Measurements from ENCODE around the gene PJVK.
A peak's percentile ranks its signal among the peaks of the same experiment; 100 is the strongest.
"Not testable (repeated sequence)": the region's sequence is repeated elsewhere in the genome, so short reads cannot be mapped to it uniquely, and the experiment has no call there.

The PJVK gene

DNA sequence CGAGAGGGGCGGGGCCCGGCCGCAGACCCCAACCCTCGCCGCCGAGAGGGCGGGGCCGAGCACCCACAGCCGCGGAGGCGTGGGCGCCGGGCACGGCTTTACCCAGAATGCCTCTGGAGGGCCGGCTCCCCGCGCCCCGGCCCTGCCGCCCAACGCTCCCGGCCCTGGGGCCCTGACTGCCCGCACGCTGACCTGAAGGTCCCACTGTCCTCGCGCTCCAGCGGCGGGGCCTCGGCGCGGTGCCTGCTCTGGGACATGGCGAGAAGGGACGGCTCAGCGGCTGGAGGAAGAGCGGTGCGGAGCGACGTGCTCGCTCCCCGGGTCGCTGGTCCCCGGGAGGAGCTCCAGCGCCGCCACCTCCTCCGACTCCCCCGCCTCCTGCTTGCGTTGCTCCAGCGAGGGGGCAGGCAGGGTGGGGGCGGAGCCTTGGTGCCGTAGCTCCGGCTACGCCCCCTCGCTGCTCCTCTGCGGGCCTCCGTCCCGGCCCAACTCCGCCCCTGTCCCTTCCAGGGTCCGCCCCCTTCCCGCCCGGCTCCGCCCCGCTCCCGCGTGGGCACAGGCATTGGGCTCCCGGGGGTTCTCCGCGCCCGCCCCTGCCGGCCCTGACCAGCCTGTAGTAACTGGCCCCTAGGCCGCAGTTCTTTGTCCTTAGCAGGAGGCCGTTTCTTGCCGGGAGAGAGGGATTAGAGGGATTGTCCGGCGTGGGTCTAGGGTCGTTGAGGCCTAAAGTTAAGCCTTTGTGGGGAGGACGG, at the start of gene PJVK, which contains the start of gene PRKRA:
PJVK (plus strand) TSS at position 605 of the 752 bp plus-strand sequence. CDS start 2,032 bp downstream, outside the sequence.
PRKRA (minus strand) TSS at position 402 of the 752 bp plus-strand sequence; CDS start at position 257, 145 bp downstream.
- H3K36me3 ChIP-seq (ENCODE audit: control insufficient read depth in 5 of 5, insufficient read depth in 5 of 5, low read length in 5 of 5) = peaks cover 8 to 18% (median 12%) of the 10 kb centered on the region in 5 donors
- H3K4me1 ChIP-seq (ENCODE audit: control insufficient read depth in 5 of 5, insufficient read depth in 5 of 5, low read length in 5 of 5) = peaks cover 2 to 24% (median 18%) of the 10 kb centered on the region in 5 donors
- H3K9ac ChIP-seq (ENCODE audit: low read length in 5 of 5) = peak within 1 kb of the TSS; percentile 84 to 98 (median 89)
- H3K9me3 ChIP-seq (ENCODE audit: control insufficient read depth in 5 of 5, low read length in 5 of 5) = no peaks in the 10 kb centered on the region
- peak within 1 kb of the TSS; percentile 71 to 92 (median 82) for H3K4me3 ChIP-seq (ENCODE audit: low read depth in 1 of 5, low read length in 5 of 5)
- peak within 1 kb of the TSS; percentile 98 for H3K27ac ChIP-seq (ENCODE audit: low read depth, low read length)
- H3K27me3 ChIP-seq (ENCODE audit: control insufficient read depth in 5 of 5, insufficient read depth in 4 of 5, low read length in 5 of 5) = no peaks in the 10 kb centered on the region

GRCh38 chr2:178401994-178402437, 49.2 kb upstream of the PJVK start:
- Histone ChIP-seq H3K9ac (ENCODE audit: low read length in 5 of 5) (no peak overlapping the region), H3K27ac (ENCODE audit: low read depth, low read length) (no peak overlapping the region), H3K27me3 (ENCODE audit: control insufficient read depth in 5 of 5, insufficient read depth in 4 of 5, low read length in 5 of 5) (no peaks in the 10 kb centered on the region), H3K4me3 (ENCODE audit: low read depth in 1 of 5, low read length in 5 of 5) (no peak overlapping the region), H3K9me3 (ENCODE audit: control insufficient read depth in 5 of 5, low read length in 5 of 5) (no peaks in the 10 kb centered on the region), H3K36me3 (ENCODE audit: control insufficient read depth in 5 of 5, insufficient read depth in 5 of 5, low read length in 5 of 5) (no peaks in the 10 kb centered on the region), H3K4me1 (ENCODE audit: control insufficient read depth in 5 of 5, insufficient read depth in 5 of 5, low read length in 5 of 5) (no peaks in the 10 kb centered on the region)

DNA sequence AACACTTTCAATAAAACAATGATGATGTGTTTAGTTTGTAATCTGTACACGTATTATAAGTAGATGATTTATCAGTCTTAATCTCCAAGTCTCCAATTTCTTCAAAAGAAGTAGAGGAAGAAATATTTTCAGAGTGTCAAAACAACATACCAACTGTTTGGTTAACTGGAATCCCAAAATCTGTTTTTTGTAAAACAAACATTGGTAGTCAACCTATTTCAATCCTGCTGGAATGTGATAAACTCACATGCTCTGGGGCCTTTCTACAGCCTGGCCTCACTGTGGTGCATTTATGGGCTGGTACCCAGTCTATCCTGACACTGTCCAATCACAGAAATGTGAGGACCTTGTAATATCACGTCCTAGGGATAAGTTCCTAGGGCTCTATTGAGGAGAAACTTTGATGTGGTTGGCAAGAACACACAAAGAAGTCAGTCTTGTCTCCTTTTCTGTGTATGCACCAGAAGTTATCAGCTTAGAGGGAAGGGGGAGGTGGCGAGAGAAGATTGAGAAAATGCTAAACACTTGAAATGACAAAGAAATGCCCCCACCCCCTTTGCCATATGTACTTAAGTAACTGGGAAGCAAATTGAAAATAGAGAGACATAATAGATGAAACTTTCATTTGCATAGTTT, 47.4 kb upstream of the PJVK start:
- Histone ChIP-seq H3K27ac (ENCODE audit: low read depth, low read length) (no peak overlapping the region), H3K27me3 (ENCODE audit: control insufficient read depth in 5 of 5, insufficient read depth in 4 of 5, low read length in 5 of 5) (no peaks in the 10 kb centered on the region), H3K4me1 (ENCODE audit: control insufficient read depth in 5 of 5, insufficient read depth in 5 of 5, low read length in 5 of 5) (no peaks in the 10 kb centered on the region), H3K36me3 (ENCODE audit: control insufficient read depth in 5 of 5, insufficient read depth in 5 of 5, low read length in 5 of 5) (no peaks in the 10 kb centered on the region), H3K4me3 (ENCODE audit: low read depth in 1 of 5, low read length in 5 of 5) (no peak overlapping the region), H3K9ac (ENCODE audit: low read length in 5 of 5) (no peak overlapping the region), H3K9me3 (ENCODE audit: control insufficient read depth in 5 of 5, low read length in 5 of 5) (no peaks in the 10 kb centered on the region)

- Histone ChIP-seq H3K9ac (ENCODE audit: low read length in 5 of 5) (no peak overlapping the region), H3K27ac (ENCODE audit: low read depth, low read length) (no peak overlapping the region), H3K4me3 (ENCODE audit: low read depth in 1 of 5, low read length in 5 of 5) (no peak overlapping the region), H3K36me3 (ENCODE audit: control insufficient read depth in 5 of 5, insufficient read depth in 5 of 5, low read length in 5 of 5) (no peaks in the 10 kb centered on the region), H3K27me3 (ENCODE audit: control insufficient read depth in 5 of 5, insufficient read depth in 4 of 5, low read length in 5 of 5) (no peaks in the 10 kb centered on the region), H3K9me3 (ENCODE audit: control insufficient read depth in 5 of 5, low read length in 5 of 5) (no peaks in the 10 kb centered on the region), H3K4me1 (ENCODE audit: control insufficient read depth in 5 of 5, insufficient read depth in 5 of 5, low read length in 5 of 5) (no peaks in the 10 kb centered on the region)
Observed at GRCh38 chr2:178404368-178404767, 46.8 kb upstream of the PJVK start.

DNA sequence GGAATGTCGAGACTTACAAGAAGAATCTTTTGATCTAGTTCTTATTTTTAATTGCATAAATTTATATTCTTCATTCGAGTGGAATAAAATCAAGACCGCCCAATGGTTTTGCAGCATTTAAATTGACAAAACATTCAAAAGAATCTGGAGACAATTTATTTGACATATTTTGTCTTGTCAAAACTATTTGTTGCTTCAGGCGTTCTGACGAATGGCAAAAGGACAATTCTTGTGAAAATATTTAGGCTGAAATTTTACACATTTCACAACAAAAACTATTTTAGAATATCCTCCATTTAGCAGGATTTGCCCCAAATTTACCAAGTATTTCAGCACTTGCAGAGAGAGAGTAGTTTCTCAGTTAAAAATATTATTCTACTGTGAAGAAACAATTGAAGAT, 41.9 kb upstream of the PJVK start:
- H3K27ac ChIP-seq (ENCODE audit: low read depth, low read length) = no peak overlapping the region

DNA sequence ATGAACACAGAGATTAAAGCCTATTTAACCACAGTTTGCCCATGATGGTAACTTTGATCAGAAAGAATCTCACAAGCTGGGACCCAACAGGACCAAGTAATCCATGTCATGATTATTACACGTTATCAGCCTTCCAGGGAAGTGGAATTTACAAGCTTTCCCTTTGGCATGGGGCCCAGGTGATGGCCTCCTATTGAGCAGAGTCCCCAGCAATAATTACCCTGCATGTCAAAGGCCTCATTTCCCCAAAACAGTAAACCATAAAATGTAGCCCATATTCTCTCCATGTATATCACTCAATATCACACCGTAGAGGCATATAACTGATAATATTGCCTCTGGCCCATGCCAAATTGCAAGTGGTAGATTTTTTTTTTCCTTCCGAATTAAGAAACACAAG, 39.1 kb upstream of the PJVK start:
- H3K36me3 ChIP-seq (ENCODE audit: control insufficient read depth in 5 of 5, insufficient read depth in 5 of 5, low read length in 5 of 5) = no peaks in the 10 kb centered on the region
- no peaks in the 10 kb centered on the region for H3K27me3 ChIP-seq (ENCODE audit: control insufficient read depth in 5 of 5, insufficient read depth in 4 of 5, low read length in 5 of 5)
- no peak overlapping the region for H3K27ac ChIP-seq (ENCODE audit: low read depth, low read length)
- H3K9ac ChIP-seq (ENCODE audit: low read length in 5 of 5) = no peak overlapping the region
- no peak overlapping the region for H3K4me3 ChIP-seq (ENCODE audit: low read depth in 1 of 5, low read length in 5 of 5)
- H3K4me1 ChIP-seq (ENCODE audit: control insufficient read depth in 5 of 5, insufficient read depth in 5 of 5, low read length in 5 of 5) = peaks cover 0 to 21% (median 17%) of the 10 kb centered on the region in 5 donors
- no peaks in the 10 kb centered on the region for H3K9me3 ChIP-seq (ENCODE audit: control insufficient read depth in 5 of 5, low read length in 5 of 5)

More for the DNA sequence above, 41.9 kb upstream of the PJVK start:
- Histone ChIP-seq H3K4me1 (ENCODE audit: control insufficient read depth in 5 of 5, insufficient read depth in 5 of 5, low read length in 5 of 5) (peaks cover 0 to 14% (median 7%) of the 10 kb centered on the region in 5 donors), H3K27me3 (ENCODE audit: control insufficient read depth in 5 of 5, insufficient read depth in 4 of 5, low read length in 5 of 5) (no peaks in the 10 kb centered on the region), H3K9ac (ENCODE audit: low read length in 5 of 5) (no peak overlapping the region), H3K4me3 (ENCODE audit: low read depth in 1 of 5, low read length in 5 of 5) (no peak overlapping the region), H3K36me3 (ENCODE audit: control insufficient read depth in 5 of 5, insufficient read depth in 5 of 5, low read length in 5 of 5) (no peaks in the 10 kb centered on the region), H3K9me3 (ENCODE audit: control insufficient read depth in 5 of 5, low read length in 5 of 5) (no peaks in the 10 kb centered on the region)

DNA sequence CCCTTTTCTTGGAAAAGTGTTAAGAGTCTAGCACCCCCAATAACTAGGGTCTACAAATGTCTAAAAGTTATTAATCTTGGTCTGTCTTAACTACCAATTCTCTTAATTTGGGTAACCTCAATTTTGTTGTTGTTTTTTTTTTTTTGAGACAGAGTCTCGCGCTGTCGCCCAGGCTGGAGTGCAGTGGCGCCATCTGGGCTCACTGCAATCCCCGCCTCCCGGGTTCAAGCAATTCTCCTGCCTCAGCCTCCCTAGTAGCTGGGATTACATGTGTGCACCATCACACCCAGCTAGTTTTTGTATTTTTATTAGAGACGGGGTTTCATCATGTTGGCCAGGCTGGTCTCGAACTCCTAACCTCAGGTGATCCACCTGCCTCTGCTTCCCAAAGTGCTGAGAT, 38.7 kb upstream of the PJVK start:
- not testable (repeated sequence) for H3K36me3 ChIP-seq (ENCODE audit: control insufficient read depth in 5 of 5, insufficient read depth in 5 of 5, low read length in 5 of 5); H3K27me3 ChIP-seq (ENCODE audit: control insufficient read depth in 5 of 5, insufficient read depth in 4 of 5, low read length in 5 of 5); H3K9ac ChIP-seq (ENCODE audit: low read length in 5 of 5); H3K27ac ChIP-seq (ENCODE audit: low read depth, low read length); H3K9me3 ChIP-seq (ENCODE audit: control insufficient read depth in 5 of 5, low read length in 5 of 5); H3K4me3 ChIP-seq (ENCODE audit: low read depth in 1 of 5, low read length in 5 of 5)
- H3K4me1 ChIP-seq (ENCODE audit: control insufficient read depth in 5 of 5, insufficient read depth in 5 of 5, low read length in 5 of 5) = peaks cover 0 to 21% (median 17%) of the 10 kb centered on the region in 5 donors

DNA sequence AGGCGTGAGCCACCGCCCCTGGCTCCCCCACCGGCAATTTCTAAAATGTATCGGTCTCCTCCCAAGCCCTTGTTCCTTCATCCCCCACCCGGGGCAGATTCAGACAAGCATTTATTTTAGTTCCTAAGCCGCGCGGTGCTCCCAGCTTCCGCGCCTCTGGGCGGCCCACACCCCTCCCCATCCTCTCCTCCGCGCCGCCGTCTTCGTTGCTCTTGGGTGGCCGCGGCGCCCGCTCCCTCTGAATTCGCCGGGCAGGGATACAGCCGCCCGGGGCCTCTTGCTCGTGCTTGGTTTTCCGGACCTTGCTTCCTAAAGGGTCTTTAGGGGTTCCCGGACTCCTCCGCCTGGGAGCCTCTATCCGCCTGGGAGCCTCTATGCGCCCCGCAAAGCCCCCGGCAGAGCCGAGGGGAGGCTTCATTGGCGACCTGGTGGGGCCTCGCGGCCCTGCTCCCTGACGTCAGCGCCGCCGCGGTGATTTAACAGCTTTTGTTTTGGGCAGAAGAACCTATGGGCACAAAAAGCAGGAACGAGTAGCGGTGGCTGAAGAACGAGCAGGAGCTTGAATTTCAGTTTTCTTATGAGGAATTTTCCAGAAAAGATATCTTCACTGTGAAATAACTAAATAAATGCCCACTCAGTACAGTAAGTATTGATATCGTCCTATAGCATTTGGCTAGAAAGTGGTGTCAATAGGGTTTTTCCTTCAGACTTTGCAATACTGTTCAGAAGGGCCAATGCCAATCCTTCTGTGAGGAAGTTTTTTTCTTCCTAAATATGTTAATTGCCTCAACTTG, 37.5 kb upstream of the PJVK start:
- H3K9me3 ChIP-seq (ENCODE audit: control insufficient read depth in 5 of 5, low read length in 5 of 5) = no peaks in the 10 kb centered on the region
- no peaks in the 10 kb centered on the region for H3K27me3 ChIP-seq (ENCODE audit: control insufficient read depth in 5 of 5, insufficient read depth in 4 of 5, low read length in 5 of 5)
- peak overlapping the region; percentile 59 to 82 (median 73) for H3K4me3 ChIP-seq (ENCODE audit: low read depth in 1 of 5, low read length in 5 of 5)
- H3K9ac ChIP-seq (ENCODE audit: low read length in 5 of 5) = peak overlapping the region; percentile 42 to 95 (median 90)
- H3K36me3 ChIP-seq (ENCODE audit: control insufficient read depth in 5 of 5, insufficient read depth in 5 of 5, low read length in 5 of 5) = no peaks in the 10 kb centered on the region
- peaks cover 0 to 21% (median 17%) of the 10 kb centered on the region in 5 donors for H3K4me1 ChIP-seq (ENCODE audit: control insufficient read depth in 5 of 5, insufficient read depth in 5 of 5, low read length in 5 of 5)
- H3K27ac ChIP-seq (ENCODE audit: low read depth, low read length) = peak overlapping the region; percentile 71

DNA sequence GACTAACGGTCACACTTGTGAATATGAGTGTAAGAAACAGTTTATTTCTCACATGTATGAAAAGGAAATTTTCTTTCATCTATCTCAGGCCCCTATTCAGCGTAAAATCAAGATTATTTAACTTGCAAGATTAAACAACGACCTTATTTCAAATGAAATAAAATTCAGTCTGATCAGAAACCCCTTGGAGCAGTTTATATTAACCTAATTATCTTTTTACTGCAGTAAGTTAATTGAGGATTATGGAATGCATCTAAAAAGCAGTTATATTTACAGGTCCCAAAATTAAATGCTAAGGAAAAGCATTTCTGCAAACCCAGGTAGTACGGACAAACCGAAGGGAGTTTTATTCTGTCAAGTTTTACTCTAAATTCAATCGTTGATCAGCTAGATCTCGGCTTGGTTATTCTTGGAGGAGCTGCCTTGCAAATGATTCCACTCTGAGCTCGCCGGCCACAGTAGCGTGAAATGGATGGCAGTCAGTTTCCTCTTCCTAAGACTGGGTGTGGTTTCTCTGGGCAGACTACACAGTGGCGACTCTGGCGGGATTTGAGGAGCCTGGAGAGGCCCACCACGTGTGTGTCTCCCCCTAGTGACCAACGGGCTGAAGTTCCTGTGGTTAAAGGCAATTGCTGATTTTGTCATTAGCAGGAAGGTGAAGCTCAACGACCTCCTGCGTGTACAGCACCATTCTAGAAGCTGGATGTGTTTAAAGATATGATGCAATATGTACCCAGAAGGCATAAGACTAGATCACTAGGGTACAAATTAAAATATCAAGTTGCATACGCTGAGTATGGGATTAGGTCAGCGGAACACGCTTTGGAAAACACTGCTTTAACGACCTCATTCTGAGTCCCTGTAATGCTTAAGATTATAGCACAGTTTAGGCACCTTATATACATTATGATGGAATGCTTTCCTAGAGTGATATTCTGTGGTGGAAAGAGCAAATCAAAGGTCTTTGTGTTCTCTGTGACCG, 36.6 kb upstream of the PJVK start:
- Histone ChIP-seq H3K36me3 (ENCODE audit: control insufficient read depth in 5 of 5, insufficient read depth in 5 of 5, low read length in 5 of 5) (no peaks in the 10 kb centered on the region), H3K27ac (ENCODE audit: low read depth, low read length) (peak overlapping the region; percentile 71), H3K4me3 (ENCODE audit: low read depth in 1 of 5, low read length in 5 of 5) (peak overlapping the region; percentile 59 to 82 (median 73)), H3K27me3 (ENCODE audit: control insufficient read depth in 5 of 5, insufficient read depth in 4 of 5, low read length in 5 of 5) (no peaks in the 10 kb centered on the region), H3K9me3 (ENCODE audit: control insufficient read depth in 5 of 5, low read length in 5 of 5) (no peaks in the 10 kb centered on the region), H3K9ac (ENCODE audit: low read length in 5 of 5) (peak overlapping the region; percentile 42 to 95 (median 90)), H3K4me1 (ENCODE audit: control insufficient read depth in 5 of 5, insufficient read depth in 5 of 5, low read length in 5 of 5) (peaks cover 0 to 21% (median 17%) of the 10 kb centered on the region in 5 donors)

Data from subcutaneous abdominal adipose tissue (tissue), 5 donors.